ENCODE results near the gene SLC4A5.

SLC4A5 gene

GRCh38 chr2:74314107-74314506 is 29.1 kb downstream of the SLC4A5 start:
- DNase-seq (ENCODE audit: low spot score), result no peak

- DNase-seq (ENCODE audit: low spot score), result no peak
Observed at GRCh38 chr2:74313497-74313896, 29.7 kb downstream of the SLC4A5 start.

- no peak for DNase-seq (ENCODE audit: low spot score)
Observed at GRCh38 chr2:74312913-74313312, 30.3 kb downstream of the SLC4A5 start.

DNA sequence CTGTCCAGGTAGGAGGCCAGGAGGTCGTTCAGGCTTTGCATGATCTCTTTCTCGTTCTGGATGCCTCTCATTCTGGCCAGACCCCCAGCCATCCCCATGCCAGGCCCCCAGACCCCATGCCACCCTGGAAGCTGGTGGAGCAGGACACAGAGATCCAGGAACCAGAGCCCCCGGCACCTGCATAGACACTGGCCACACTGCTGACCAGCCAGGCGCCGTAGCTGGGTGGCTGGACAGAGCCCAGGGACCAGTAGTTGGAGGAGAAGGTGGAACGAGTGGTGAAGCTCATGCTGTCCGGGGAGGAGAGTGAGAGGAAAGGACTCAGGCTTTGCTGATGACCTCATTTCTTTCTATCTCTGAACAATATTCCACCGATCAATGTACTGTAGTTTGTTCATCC is 35.5 kb downstream of the SLC4A5 start:
- DNase-seq (ENCODE audit: low spot score), result no peak

DNA sequence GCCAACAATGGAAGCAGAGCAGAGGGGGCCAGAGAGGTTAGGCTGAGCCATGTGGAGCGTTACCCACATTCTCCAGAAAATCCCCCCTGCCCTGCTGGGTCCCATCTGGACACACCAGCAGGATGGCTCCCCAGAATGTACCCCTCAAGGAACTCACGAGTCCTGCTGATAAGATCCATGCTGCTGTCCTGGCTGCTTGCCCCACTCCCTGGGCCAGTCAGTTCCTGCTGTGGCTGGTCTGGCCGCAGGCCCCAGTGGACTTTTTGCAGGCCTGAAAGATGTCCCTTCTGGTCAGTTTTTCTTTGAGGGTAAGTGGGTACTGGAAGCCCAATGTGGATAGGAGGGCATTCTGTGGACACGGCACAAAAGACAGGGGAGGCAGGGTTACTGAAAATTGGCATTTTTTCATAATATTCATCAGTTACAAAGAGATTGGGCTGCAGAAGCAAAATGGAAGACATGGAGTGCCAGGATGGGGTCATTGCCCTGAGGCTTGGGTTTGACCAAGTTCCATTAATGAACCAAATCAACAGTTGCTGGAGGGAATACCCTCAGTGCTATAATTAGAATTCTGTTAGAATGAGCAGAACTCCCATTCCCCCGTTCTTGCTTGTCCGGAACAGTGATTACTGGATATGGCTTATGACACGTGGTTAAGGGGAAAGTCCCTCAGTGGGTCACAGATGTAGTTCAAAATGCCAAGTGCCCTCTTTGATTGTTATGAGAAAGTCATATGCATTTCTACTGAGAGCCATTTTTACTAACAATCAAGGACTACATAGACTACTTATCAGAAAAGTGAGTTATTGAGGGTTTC is 38.7 kb downstream of the SLC4A5 start:
- DNase-seq (ENCODE audit: low spot score), result no peak

- no peak for DNase-seq (ENCODE audit: low spot score)
Observed at GRCh38 chr2:74302865-74303264, 40.4 kb downstream of the SLC4A5 start.

DNA sequence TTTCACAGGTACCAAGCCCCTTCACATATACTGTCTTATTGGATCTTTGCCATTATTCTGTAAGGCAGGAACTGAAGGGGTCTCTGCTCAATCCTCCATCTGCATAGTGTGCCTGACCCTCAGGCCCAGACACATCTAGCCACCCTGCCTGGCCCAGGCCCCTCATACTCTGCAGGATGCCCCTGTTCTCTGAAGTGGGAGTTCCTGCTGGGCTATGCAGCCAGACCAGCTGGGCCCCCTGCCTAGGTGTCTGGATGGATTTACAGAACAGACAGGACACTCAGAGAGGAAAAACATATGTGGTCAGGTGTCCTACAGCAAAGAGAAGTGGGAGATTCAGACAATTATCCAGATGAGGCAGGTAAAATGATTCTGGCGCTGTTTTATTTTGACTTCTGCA is 42.0 kb downstream of the SLC4A5 start:
- DNase-seq (ENCODE audit: low spot score), result no peak

GRCh38 chr2:74300506-74300905 is 42.7 kb downstream of the SLC4A5 start:
- no peak for DNase-seq (ENCODE audit: low spot score)

GRCh38 chr2:74297950-74298349 is 45.3 kb downstream of the SLC4A5 start:
- DNase-seq (ENCODE audit: low spot score), result no peak

DNA sequence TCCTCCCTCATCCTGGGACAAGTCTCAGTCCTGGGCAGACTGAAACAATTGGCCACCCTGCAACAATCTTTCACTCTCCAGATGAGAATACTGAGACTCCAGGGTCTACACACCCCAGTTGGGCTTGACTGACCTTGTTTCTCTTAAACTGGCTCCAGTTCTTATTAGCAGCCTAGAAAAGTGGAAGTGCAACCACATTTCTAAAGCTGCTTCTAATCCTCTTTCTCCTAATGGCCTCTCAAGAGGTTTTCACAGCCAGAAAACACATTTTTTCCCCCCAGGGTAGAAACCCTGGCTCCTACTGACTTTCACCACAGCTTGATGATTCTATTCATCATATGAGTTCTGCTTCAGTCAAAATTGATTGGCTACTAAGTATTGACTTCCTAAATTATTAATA is 45.8 kb downstream of the SLC4A5 start:
- no peak for DNase-seq (ENCODE audit: low spot score)

GRCh38 chr2:74293191-74293991 is 49.8 kb downstream of the SLC4A5 start:
- no peak for DNase-seq (ENCODE audit: low spot score)

- no peak for DNase-seq (ENCODE audit: low spot score)
Observed at GRCh38 chr2:74292751-74293150, 50.5 kb downstream of the SLC4A5 start.

GRCh38 chr2:74291886-74292621 is 51.2 kb downstream of the SLC4A5 start:
- no peak for DNase-seq (ENCODE audit: low spot score)

DNA sequence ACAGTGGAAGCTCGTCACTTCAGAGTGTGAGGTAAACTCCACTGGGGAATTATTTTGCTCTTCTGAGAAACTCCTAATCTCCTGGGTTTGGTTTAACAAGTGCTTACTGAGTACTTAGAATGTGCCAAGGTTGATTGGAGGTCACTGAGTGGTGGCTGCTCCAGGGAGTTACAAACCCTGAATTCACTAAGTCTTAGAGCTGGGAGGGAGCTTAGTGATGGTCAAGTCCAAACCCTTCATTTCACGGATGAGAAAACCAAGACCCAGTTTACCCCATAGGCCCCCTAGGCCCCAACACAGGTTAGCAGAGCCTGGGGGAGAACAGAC is 52.0 kb downstream of the SLC4A5 start:
- no peak for DNase-seq (ENCODE audit: low spot score)

GRCh38 chr2:74290466-74291217 is 52.6 kb downstream of the SLC4A5 start:
- no peak for DNase-seq (ENCODE audit: low spot score)

DNA sequence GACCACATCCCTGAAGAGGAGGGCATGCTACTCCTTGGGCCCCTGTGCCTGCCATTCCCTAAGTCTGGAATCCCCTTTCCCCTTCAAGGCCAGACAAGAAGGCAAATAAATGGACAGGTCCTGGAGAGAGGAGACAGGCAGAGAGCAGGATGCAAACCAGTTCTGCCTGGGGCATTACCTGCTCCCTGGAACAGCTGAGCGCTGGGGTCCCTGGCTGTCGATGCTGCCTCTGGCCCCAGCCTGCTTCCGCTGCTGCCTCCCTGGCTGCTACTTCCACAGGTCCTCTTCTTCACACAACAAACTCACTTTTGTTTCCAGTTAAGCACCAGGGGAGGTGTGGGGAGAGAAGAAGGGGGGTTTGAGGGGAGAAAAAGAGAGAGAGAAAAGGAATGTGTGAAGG is 53.1 kb downstream of the SLC4A5 start:
- no peak for DNase-seq (ENCODE audit: low spot score)

- no peak for DNase-seq (ENCODE audit: low spot score)
Observed at GRCh38 chr2:74286725-74287124, 56.5 kb downstream of the SLC4A5 start.

DNA sequence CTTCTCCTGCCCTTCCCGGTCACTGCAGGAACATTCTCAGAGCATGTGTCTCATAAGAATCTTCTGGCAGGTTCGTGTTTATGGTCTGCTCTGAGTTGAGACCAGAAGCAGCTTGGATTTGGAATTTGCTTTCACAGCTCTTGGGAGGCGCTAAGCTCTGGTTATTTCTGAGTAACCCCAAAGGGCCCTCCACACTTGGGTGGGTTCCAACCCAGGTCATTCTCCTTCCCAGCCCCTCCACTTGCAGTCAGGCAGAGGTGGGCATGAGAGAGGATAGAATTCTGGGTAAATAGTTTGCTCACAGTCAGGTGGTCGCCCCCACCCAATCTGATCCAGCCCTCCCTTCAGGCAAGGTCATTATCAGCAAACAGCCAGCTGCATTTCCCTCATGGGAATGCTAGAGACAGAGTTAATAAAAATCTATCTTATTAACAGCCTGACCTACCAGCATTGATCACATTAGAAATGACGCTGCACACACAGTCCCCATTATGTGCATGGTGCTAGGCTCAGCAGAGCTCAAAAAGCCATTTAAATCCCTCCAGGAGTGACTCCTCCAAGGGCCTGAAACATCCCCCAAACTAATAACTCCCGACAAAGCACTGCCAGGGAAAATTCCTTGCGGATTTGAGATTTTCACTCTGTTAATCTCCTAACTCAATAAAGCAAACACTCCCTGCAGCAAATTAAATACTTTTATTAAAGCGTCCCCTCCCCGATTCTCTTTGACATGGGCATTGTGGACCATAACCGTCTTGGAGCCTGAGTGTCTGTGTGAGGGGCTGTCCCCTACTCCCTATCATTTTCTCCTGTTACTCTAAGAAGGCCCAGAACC is 61.9 kb downstream of the SLC4A5 start:
- no peak for DNase-seq (ENCODE audit: low spot score)

GRCh38 chr2:74278694-74279093 is 64.5 kb downstream of the SLC4A5 start:
- DNase-seq (ENCODE audit: low spot score), result no peak

GRCh38 chr2:74278176-74278575 is 65.0 kb downstream of the SLC4A5 start:
- no peak for DNase-seq (ENCODE audit: low spot score)

DNA sequence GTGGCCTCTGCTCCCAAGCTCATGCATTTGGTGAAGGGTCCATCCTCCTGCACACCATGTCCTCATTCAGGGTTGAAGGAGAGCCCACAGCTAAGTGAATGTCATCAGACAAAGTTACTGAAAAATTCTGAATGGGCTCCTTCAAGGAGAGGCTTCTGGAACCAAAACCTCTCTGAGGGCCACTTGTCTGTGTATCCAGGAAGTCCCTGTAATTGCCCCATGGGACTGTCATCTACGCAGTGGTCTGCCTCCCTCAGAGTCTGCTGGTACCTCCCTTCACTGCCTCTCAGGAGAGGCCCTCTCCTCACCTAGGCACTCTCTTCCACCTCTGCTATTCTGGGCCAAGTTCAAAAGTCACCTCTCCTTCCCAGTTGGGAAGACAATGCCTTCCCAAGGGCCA is 68.0 kb downstream of the SLC4A5 start:
- DNase-seq (ENCODE audit: low spot score), result no peak
